Lower lobe of right lung (tissue), 2 donors: ENCODE data around the gene SLC44A5. TPM values are rescaled to one million over a fixed set of nuclear protein-coding genes. Genes with fewer than 3 reads are reported as not detected.

Source experiments
- ATAC-seq, 2 donors: fragments of 200-7000 bp; cut with Tn5 transposase; one replicate each; pipeline ENCODE4 v1.9.1; 2020 to 2022; ENCODE audit warnings: mild to moderate bottlenecking in 2 of 2, moderate library complexity in 2 of 2
- DNase-seq: peaks from one replicate; pipeline ENCODE4 v3.0.0-alpha.2; 2020
- H3K27ac ChIP-seq: fragments of 200-600 bp; one replicate; pipeline ENCODE4 v1.8.0; 2022
- H3K27me3 ChIP-seq: fragments of 200-600 bp; one replicate; pipeline ENCODE4 v1.8.0; 2022; ENCODE audit warnings: low read depth
- H3K36me3 ChIP-seq: fragments of 200-600 bp; one replicate; pipeline ENCODE4 v1.8.0; 2022; ENCODE audit warnings: mild to moderate bottlenecking
- H3K4me1 ChIP-seq: fragments of 200-600 bp; one replicate; pipeline ENCODE4 v1.8.0; 2022
- H3K4me3 ChIP-seq: fragments of 200-600 bp; one replicate; pipeline ENCODE4 v1.8.0; 2022; ENCODE audit warnings: mild to moderate bottlenecking
- H3K9me3 ChIP-seq: fragments of 200-600 bp; one replicate; pipeline ENCODE4 v1.8.0; 2022
- CTCF ChIP-seq: fragments of 200-600 bp; IDR thresholded peaks from one replicate; pipeline ENCODE4 v1.8.0; 2022; ENCODE audit warnings: antibody characterized with exemption, mild to moderate bottlenecking
- intact Hi-C: fragments of 100-400 bp; cut with DNase I; formaldehyde crosslinking; loops from one replicate; pipeline ENCODE4 v1.11.0; 2022
- total RNA-seq: library from RNA; stranded (reverse); fragmentation: NEBNext Ultra II Directional; extraction: Animal tissue kit (Norgen Biotek cat#: 25700); gene quantifications from one replicate; pipeline ENCODE4 v1.2.1, GENCODE V29; 2021
- donor health status: DM: no; HTN: yes; CAD: no; lungs with severe emphysema.

The SLC44A5 gene
- total RNA-seq, 1 donor from 2014 or later, result 0.47 TPM

GRCh38 chr1:75471252-75471651 is 139.7 kb downstream of the SLC44A5 start:
- DNase-seq, result no peak
- no peak for TF ChIP-seq CTCF
- Histone ChIP-seq H3K9me3 (no peaks in the 10 kb centered on the region), H3K4me1 (no peaks in the 10 kb centered on the region), H3K27ac (no peak overlapping the region), H3K27me3 (no peaks in the 10 kb centered on the region), H3K36me3 (no peaks in the 10 kb centered on the region), H3K4me3 (no peak overlapping the region)
- intact Hi-C loops, result no loop called here
- no peak for ATAC-seq

DNA sequence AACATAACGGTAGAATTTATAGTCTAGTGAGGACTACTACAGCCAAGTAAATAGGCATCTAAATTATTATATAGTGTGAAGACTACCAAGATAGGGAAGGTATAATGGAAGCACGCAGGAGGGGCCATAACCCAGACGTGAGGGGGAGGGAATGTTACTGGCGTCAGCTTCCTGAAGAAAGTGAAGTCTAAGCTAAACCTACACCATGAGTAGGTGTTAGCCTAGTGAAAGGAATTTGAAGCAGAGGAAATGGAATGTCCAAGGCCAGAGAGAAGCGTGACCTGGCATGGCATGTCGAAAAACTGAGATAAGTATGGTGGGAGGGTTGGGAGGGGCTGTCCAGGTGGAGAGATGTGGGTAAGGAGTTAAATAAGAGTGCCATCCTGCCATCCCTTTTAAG is 140.5 kb downstream of the SLC44A5 start:
- no peak for TF ChIP-seq CTCF
- H3K4me1 ChIP-seq, result no peaks in the 10 kb centered on the region
- H3K27me3 ChIP-seq, result no peaks in the 10 kb centered on the region
- no peak for ATAC-seq
- intact Hi-C loops, result no loop called here
- no peaks in the 10 kb centered on the region for H3K36me3 ChIP-seq
- H3K9me3 ChIP-seq, result no peaks in the 10 kb centered on the region
- H3K27ac ChIP-seq, result no peak overlapping the region
- no peak for DNase-seq
- H3K4me3 ChIP-seq, result no peak overlapping the region

GRCh38 chr1:75469586-75470173 is 141.2 kb downstream of the SLC44A5 start:
- no peak for TF ChIP-seq CTCF

DNA sequence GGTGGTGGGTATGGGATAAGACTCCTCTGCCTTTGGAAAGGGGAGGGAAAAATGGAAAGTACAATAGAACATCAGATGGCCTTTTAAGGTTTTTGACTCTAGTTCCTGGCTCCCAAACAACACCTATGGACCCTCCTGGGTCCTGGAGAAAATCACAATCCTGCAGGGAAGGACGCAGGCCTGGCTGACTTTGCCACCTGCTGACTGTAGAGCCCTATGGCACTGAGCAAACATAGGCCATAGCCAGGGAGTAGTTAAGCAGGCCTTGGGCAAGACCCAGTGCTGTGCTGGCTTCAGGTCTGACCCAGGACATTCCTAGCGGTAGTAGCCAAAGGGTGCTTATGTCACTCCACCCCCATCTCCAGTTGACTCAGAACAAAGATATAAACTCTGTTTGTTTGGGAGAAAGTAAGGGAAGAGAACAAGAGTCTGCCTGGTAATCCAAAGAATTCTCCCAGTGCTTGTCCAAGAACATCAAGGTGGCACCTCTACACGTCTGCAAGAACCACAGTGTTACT is 149.0 kb downstream of the SLC44A5 start:
- intact Hi-C loops, result no loop called here
- H3K4me3 ChIP-seq, result no peak overlapping the region
- no peak for TF ChIP-seq CTCF
- H3K27me3 ChIP-seq, result no peaks in the 10 kb centered on the region
- ATAC-seq, result no peak
- H3K27ac ChIP-seq, result no peak overlapping the region
- no peaks in the 10 kb centered on the region for H3K9me3 ChIP-seq
- DNase-seq, result no peak
- no peaks in the 10 kb centered on the region for H3K4me1 ChIP-seq
- H3K36me3 ChIP-seq, result no peaks in the 10 kb centered on the region

More at GRCh38 chr1:75469586-75470173, 141.2 kb downstream of the SLC44A5 start:
- Histone ChIP-seq H3K4me3 (no peak overlapping the region), H3K9me3 (no peaks in the 10 kb centered on the region), H3K27ac (no peak overlapping the region), H3K36me3 (no peaks in the 10 kb centered on the region), H3K4me1 (no peaks in the 10 kb centered on the region), H3K27me3 (no peaks in the 10 kb centered on the region)
- intact Hi-C loops, result no loop called here
- DNase-seq (no peak), ATAC-seq (no peak)

DNA sequence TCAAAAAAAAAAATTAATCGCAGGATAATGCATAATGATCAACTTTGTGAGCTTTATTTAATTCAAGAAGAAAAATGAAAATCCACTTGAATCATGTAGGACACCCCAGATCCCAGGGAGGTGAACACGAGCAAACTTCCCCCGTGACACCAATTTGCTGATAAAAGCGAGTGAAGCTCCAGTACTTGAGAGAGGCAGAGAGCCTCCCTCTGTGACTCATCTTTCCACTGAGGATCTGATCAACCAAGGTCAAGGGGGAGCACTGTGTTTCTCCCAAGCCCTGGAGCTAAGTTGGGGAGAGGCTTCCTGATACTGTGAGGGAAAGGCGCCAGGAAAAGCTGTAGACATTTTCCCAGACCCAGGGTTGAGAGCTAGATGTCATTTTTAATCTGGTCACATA is 160.9 kb downstream of the SLC44A5 start:
- Histone ChIP-seq H3K9me3 (peaks cover 4% of the 10 kb centered on the region), H3K36me3 (no peaks in the 10 kb centered on the region), H3K27ac (no peak overlapping the region), H3K4me3 (no peak overlapping the region), H3K4me1 (no peaks in the 10 kb centered on the region), H3K27me3 (no peaks in the 10 kb centered on the region)
- TF ChIP-seq CTCF, result no peak
- intact Hi-C loops, result no loop called here
- ATAC-seq (no peak), DNase-seq (no peak)
